ENCODE data around the gene LUM.
A peak's percentile ranks its signal among the peaks of the same experiment; 100 is the strongest.
"Not testable (repeated sequence)": the region's sequence is repeated elsewhere in the genome, so short reads cannot be mapped to it uniquely, and the experiment has no call there.

LUM gene

GRCh38 chr12:91109581-91110310, 1.5 kb downstream of the LUM start:
- no peak for DNase-seq (ENCODE audit: low spot score)

- peak; percentile 6 for DNase-seq (ENCODE audit: low spot score)
These were observed 2.1 kb downstream of the LUM start for GRCh38 chr12:91109148-91109564.

DNA sequence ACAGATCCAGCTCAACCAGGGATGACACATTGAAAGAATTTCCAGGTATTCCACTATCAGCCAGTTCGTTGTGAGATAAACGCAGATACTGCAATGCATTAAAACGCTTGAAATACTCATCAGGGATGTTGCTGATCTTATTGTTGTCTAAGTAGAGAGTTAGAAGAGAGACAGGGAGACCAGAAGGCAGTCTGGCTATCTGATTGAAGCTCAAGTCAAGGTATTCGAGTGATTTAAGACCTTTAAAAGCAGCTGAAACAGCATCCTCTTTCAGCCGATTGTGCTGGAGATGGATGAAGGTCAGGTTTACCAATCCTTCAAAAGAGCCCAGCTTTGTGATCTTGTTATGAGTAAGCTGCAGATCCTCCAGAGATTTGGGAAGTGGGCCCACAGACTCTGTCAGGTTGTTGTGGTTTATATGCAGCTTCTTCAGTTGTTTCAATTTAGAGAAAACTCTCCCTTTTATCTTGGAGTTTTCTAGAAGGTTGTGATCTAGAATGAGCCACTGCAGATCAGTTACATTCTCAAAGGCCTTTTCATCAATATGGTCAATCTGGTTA, 3.0 kb downstream of the LUM start:
- DNase-seq (ENCODE audit: low spot score) = no peak

GRCh38 chr12:91106283-91106682, 5.0 kb downstream of the LUM start:
- DNase-seq (ENCODE audit: low spot score) = no peak

DNA sequence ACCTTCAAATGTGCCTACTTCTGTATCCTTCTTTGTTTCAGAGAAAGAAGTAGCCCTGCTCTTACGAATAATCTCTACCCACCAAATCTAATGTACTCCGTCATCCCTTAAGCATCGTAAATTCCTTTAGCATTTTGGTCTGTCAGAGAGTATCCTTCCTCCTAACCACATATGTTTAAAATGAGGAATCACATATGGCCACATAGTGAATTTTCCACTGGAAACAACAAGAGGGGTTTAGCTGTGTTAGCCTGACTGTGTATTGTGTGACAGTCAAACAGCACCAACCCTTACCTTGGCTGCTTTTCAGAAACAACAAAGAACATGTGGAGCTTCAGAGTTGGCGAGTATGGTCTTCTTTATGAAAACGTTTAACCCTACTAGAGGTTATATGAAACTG, 5.5 kb downstream of the LUM start:
- DNase-seq (ENCODE audit: low spot score) = no peak

- DNase-seq (ENCODE audit: low spot score) = no peak
These were observed 6.4 kb downstream of the LUM start for GRCh38 chr12:91104812-91105466.

DNA sequence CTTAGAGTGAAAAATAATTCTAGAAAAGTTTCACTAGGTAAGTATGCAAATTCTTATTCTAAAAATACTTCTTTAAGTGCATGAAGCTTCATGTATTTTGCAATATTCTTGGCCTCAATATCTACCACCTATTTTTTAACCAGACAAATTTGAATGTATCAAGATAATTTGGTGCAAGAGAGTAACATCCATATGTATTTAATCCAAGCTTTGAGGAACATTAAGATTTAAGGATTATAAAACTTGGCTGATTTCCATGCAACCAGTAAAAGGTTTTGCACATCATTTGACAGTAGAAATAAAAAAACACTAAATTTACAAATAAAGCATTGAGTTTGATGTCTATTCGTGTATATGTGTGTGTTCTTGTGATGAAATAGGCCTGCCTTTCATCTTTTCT, 7.7 kb downstream of the LUM start:
- no peak for DNase-seq (ENCODE audit: low spot score)

DNA sequence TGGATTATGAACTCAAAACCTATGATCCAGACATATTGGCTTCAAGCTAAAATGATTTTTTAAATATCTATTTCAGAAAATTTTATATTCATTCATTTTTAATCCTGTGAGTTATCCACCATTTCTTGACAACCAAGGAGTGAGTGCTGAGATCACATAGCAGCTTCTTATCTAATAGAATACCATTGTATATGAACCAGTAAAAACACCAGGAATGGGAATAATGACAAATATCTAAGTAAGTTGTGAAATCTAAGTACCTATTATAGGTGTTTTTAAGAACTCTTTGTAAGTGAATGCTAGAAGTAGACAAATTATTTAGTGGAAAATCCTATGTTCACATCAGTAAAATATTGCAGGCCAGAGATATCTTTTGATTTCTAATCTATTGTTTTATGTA, 8.2 kb downstream of the LUM start:
- no peak for DNase-seq (ENCODE audit: low spot score)

- no peak for DNase-seq (ENCODE audit: low spot score)
These were observed 10.4 kb downstream of the LUM start for GRCh38 chr12:91100906-91101305.

DNA sequence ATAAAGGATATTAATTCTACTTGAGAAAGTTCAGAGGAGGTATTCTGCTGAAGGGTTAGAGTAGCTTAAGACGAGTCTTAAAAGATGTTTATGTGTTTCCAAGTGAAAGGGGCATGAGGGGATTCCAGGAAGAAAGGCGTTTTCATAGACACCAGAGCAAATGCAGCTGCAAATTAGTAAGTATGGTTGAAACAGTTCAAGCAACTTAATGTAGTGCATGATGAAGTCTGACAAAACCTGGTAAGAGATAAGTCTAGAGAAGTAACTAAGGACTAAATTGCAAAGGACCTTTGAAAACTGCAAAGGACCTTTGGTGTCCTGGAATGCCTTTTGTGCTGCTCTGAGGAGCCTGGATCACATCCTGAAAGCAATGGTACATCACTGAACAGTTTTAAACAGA, 11.5 kb downstream of the LUM start:
- DNase-seq (ENCODE audit: low spot score) = no peak

DNA sequence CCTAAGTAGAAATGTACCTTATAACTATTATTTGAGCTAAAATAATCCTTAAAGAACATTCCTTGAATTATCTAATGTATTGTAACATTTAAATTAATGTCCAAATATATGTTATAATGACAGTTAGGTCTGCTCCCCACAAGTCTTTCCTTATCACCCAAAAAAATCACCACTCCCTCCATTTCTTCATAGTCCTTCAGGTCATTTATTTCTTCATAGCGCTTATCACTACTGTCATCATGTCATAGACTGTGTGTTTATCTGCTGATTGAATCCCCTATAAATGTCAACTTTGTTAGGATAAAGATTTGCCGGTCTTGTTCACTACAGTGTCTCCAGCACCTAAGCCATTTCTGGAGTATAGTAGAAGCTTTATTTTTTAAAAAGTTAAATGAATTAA, 12.0 kb downstream of the LUM start:
- no peak for DNase-seq (ENCODE audit: low spot score)

DNA sequence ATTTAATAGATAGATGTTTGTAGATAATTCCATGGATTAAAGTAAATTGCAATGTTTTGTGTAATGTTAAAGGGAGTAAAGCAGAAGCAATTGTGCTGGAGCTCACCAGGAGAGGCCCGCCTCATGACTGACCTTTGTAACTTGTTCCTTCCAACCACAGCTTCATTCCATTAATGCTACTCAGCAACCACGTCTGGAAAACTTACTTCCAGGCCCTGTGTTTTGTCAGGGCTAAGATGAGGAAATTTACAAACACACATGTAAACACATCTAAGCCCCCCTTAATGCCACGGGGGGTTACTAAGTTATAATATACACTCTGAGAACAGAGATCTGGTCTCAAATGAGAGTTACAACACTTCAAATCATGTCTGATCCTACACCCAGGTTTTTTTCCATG, 12.4 kb downstream of the LUM start:
- DNase-seq (ENCODE audit: low spot score) = peak; percentile 65

DNA sequence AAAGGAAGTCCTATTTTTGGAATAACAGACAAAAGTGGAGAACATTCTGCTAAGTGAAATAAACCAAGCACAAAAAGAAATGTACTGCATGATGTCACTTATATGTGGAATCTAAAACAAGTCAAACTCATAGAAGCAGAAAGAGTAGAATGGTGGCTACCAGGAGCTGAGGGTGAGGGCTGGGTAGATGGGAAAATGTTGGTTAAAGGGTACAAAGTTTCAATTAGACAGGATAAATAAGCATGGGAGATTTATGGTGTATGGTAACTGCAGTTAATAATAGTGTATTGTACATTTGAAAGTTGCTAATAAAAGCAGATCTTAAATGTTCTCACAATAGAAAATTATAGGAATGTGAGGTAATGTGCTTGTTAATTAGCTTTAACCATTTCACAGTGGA, 12.8 kb downstream of the LUM start:
- no peak for DNase-seq (ENCODE audit: low spot score)

- no peak for DNase-seq (ENCODE audit: low spot score)
These were observed 16.3 kb downstream of the LUM start for GRCh38 chr12:91094957-91095356.

GRCh38 chr12:91094032-91094662, 17.1 kb downstream of the LUM start:
- no peak for DNase-seq (ENCODE audit: low spot score)

GRCh38 chr12:91093341-91093740, 18.0 kb downstream of the LUM start:
- DNase-seq (ENCODE audit: low spot score) = no peak

DNA sequence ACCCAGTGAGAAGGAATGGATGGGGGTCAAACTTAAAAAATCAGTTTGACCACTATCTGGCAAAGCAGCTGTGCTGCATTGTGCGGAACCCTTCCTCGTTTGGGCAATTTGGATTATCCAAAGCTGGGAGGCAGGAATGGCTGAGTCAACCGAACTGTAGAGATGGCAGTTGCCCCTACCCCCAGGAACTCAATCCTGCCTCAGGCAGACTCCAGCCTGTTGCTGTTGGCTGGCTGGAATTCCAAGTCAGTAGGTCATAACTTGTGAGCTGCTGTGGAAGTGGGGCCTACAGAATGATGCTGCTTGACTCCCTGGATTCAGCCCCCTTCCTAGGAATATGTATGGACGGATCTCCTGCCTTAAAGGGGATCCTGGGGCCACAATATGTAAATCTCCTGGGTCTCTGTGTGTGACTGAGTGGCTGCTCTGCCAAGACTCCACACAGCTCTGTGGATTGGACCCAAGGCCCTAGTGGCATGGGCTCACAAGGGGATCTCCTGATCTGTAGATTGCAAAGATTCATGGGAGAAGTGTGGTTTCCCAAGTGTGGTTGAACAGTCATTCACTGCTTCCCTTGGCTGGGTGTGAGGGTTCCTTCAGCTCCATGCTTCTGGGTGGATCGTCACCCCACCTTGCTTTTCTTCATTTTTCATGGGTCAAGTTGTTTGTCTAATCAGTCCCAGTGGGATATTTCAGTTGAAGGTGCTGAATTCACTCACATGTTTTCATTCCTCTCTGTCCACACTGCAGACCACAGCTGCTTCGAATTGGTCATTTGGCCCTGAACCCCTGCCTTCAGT, 19.2 kb downstream of the LUM start:
- no peak for DNase-seq (ENCODE audit: low spot score)

DNA sequence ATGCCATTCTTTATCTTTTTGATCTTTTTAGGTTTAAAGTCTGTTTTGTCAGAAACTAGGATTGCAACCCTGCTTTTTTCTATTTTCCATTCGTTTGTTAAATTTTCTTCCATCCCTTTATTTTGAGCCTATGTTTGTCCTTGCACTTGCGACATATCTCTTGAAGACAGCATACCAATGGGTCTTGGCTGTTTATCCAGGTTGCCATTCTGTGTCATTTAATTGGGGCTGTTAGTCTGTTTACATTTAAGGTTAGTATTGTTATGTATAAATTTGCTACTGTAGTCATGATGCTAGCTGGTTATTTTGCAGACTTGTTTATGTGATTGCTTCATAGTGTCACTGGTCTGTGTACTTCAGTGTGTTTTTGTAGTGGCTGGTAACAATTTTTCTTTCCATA, 21.3 kb downstream of the LUM start:
- DNase-seq (ENCODE audit: low spot score) = not testable (repeated sequence)

DNA sequence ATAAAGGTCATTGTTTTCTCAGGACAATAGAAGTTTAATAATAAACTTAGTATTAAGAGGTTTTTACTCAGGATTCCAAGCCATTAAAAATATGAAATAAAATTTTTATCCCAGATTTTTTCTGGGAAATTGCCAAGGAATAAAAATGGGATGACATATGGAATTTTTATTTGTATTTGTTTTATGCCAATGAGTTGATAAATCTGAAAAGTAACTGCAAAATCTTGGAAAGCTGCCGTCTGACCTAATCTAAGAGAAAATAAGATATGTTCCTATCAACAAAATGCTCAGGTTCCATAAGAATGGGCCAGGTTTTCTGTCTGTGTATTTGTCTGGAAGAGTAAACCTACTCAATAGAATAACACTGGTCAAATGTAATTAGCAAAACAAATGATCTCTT, 31.3 kb downstream of the LUM start:
- no peak for DNase-seq (ENCODE audit: low spot score)

GRCh38 chr12:91078501-91078900, 32.8 kb downstream of the LUM start:
- DNase-seq (ENCODE audit: low spot score) = no peak

- no peak for DNase-seq (ENCODE audit: low spot score)
These were observed 33.9 kb downstream of the LUM start for GRCh38 chr12:91077228-91077954.

DNA sequence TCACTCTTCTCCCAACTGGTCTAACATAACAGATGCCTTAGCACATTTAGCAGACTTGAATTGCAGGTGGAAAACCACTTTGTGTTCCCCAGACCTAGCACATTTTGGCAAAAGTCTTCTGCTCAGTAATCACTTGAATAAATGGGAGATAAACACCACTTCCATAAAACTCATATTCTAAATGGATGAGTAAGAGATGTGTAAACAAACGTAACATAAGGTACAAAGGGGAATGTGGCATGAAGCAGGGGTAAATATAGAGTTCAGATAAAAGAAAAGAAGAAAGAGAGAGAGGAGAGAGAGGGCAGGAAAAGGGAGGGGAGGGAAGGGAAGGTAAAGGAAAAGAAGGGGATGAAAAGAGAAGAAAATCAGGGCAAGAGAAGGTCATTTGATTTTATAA, 36.4 kb downstream of the LUM start:
- DNase-seq (ENCODE audit: low spot score) = no peak
